ENCODE data around the gene ACAN.

Gene ACAN

DNA sequence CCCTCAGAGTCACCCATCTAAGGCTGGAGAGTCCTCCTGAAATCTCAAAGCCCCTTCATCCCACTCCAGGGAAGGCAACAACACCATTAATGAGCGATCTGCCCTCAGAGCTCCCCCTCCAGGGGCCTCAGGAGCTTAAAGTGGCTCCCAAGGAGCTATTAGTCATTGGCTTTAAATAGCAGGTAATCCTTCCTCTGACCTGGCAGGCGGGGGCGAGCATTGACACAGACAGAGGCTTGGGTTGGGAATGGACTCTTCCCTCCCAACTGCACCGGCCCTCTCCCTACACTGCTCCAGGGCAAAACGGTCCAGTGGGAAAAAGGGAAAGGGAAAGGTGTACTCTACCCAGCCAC lies 108.5 kb downstream of the ACAN start:
- DNase-seq (ENCODE audit: low read depth), result peak; percentile 85
- no peak for TF ChIP-seq CTCF (IDR thresholded peaks at IDR 0.05; ENCODE audit: insufficient read depth, low read depth, low read length, missing control alignments)
- peak overlapping the region; percentile 63 for H3K4me3 ChIP-seq (ENCODE audit: low read length)

DNA sequence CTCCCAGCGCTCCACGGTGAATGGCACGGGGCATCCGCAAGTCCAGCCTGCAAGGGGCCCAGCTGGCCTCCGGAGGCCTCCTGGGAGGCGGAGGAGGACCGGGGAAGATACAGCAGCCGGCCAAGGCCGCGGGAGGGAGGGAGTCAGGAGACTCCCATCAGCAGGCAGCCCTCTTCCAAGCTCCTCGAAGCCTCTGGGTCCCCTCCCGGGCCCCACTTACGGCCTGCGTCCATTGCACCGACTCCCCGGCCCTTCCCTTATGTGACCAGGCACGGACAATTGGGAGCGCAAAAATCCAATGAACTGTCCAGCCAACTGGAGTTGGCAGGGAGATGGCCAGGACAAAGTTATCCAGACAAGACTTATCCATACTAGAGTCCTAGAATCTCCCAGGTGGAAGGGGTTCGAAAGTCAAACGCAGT lies 109.3 kb downstream of the ACAN start:
- peak overlapping the region; percentile 63 for H3K4me3 ChIP-seq (ENCODE audit: low read length)
- no peak for DNase-seq (ENCODE audit: low read depth)
- TF ChIP-seq CTCF (IDR thresholded peaks at IDR 0.05; ENCODE audit: insufficient read depth, low read depth, low read length, missing control alignments), result no peak

GRCh38 chr15:88913017-88913849 lies 110.0 kb downstream of the ACAN start, which contains the start of gene MFGE8:
MFGE8 (minus strand) TSS chr15:88913379; CDS start chr15:88913319, 60 bp downstream.
- no peak for TF ChIP-seq CTCF (IDR thresholded peaks at IDR 0.05; ENCODE audit: insufficient read depth, low read depth, low read length, missing control alignments)
- peak within 1 kb of the TSS; percentile 63 for H3K4me3 ChIP-seq (ENCODE audit: low read length)
- peak; percentile 95 for DNase-seq (ENCODE audit: low read depth)

- no peak for DNase-seq (ENCODE audit: low read depth)
- TF ChIP-seq CTCF (IDR thresholded peaks at IDR 0.05; ENCODE audit: insufficient read depth, low read depth, low read length, missing control alignments), result no peak
- H3K4me3 ChIP-seq (ENCODE audit: low read length), result peak overlapping the region; percentile 63
Measured at GRCh38 chr15:88913850-88914169, 110.6 kb downstream of the ACAN start.

- no peak overlapping the region for H3K4me3 ChIP-seq (ENCODE audit: low read length)
- no peak for TF ChIP-seq CTCF (IDR thresholded peaks at IDR 0.05; ENCODE audit: insufficient read depth, low read depth, low read length, missing control alignments)
- DNase-seq (ENCODE audit: low read depth), result no peak
Measured at GRCh38 chr15:88915354-88915753, 112.1 kb downstream of the ACAN start.

GRCh38 chr15:88917760-88918159 lies 114.5 kb downstream of the ACAN start:
- DNase-seq (ENCODE audit: low read depth), result no peak
- H3K4me3 ChIP-seq (ENCODE audit: low read length), result no peak overlapping the region
- TF ChIP-seq CTCF (IDR thresholded peaks at IDR 0.05; ENCODE audit: insufficient read depth, low read depth, low read length, missing control alignments), result no peak

DNA sequence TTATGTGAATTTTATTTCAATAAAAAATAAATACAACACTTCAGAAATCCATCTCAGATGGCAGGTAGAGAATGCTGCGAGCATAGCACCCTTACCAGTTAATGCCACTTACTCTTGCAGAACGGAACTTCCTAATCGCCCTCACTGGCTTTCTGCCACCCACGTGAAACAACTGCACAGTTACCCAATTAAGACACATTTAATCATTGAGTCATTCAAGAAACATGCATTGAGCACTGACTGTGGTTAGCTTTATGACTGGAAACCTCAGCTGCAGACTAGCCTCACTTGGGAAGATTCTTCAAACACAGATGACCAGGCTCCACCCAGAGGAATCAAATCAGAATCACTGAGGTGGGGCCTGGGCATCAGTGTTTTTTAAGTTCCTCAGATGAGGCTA lies 115.5 kb downstream of the ACAN start:
- TF ChIP-seq CTCF (IDR thresholded peaks at IDR 0.05; ENCODE audit: insufficient read depth, low read depth, low read length, missing control alignments), result no peak
- DNase-seq (ENCODE audit: low read depth), result peak; percentile 99
- H3K4me3 ChIP-seq (ENCODE audit: low read length), result no peak overlapping the region

Measured in epithelial cell of esophagus (primary cell).